RPMI8226 (cell line): Measurements from ENCODE around the gene USP13.

Experiments used
- DNase-seq: peaks from one replicate; pipeline ENCODE4 v3.0.0-alpha.2; 2015

USP13 gene

GRCh38 chr3:179806177-179806576, 153.3 kb downstream of the USP13 start:
- DNase-seq, result no peak

DNA sequence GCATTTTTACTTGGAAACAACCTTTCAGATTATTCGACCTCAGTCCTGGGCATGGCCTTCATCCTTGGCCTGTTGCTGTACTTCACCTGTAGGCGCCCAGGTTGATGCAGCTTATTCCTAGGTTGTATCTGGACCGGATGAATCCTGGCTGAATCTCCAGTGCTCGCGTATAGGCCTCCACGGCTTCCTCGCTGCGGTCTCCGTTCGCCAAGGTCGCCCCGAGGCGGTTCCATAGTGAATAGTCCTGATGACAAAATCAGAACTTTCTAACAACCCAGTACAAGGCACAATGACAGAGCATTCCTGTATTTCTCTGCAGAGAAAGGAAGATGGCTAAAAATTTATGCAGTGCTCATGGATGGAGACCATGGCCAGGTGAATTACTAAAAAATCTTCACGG, 154.7 kb downstream of the USP13 start:
- no peak for DNase-seq

DNA sequence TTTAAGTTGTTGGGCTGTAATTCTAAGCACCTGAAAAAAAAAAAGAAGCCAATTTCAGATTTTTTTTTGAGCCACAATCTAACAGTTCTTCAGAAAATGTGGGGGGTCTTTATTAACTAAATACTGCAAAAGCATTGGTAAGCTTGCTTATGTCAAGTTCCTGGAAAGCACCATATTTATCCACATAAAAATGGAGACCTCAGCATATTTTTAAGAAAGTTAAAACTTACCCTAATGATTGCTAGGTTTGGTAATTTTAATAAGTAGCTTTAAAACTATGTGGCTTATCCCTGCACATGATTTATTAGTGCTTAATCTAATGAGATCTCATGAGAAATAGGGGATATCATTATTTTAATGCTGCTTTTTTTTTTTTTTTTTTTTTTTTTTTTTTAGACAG, 156.8 kb downstream of the USP13 start:
- no peak for DNase-seq

DNA sequence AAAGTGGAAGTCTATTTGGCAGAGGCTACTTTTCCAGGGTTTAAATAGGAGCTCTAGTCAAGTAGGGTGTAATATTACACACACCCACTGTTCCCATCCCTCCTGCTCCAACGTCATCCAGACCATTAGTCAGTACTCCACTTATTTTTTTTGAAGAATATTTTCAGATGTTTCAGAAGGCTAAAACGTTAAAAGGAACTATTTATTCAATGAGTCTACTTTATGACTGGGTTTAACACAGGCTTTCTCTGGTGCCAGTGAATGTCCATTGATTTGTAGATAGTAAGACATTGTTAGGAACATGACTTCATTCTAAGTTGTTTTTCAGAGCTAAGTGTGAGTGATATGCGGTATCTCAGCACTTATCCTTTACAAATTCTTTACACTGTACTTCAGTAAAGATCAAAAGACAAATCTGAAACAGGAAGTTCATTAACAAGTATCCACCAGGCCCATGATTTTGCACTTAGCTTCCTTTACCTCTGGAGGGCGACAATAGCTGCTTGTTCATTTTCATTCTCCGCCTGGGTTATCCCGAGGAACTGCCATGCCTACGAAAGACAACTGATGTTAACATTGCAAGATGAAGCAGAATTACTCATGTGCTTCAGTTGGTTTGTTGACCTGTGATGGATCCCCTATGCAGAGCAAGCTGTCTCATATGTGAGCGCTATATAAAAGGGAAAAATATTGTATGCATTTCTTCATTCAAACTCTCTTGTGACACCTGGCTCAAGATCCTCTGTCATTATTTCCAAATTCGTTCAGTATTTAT, 158.7 kb downstream of the USP13 start:
- DNase-seq, result peak; percentile 79

DNA sequence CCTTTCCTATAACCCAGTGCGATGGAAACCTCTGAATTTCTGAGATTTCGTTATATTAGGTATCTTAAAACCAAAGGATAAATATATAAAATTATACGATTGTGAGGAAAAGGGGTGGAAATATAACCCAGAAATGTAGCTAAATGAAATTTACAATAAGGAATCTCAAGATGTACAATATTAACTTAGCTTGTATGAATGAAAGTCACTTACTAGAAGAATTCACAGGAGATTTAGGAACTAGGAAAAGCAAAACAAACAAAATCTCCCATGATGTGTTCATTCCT, 159.2 kb downstream of the USP13 start:
- DNase-seq, result no peak

DNA sequence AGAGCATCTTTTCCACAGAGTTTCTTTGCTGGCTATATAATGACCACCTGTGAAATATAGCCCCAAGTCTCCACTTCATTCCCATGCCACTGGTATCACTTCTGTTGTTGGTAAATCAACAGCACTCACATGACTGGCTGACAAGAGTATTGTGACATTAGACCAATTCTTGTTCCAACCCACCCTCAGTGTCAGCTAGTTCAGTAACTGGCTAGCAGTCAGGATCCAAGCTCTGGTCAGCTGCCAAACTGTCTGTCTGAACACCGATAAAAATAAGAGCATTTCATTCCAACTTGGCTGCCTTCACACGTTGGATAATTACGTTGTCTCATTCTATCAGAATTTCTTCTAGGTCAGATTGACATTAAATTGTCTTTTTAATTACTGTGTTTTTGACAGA, 166.5 kb downstream of the USP13 start:
- DNase-seq, result no peak

GRCh38 chr3:179822296-179822695, 169.5 kb downstream of the USP13 start:
- DNase-seq, result no peak

DNA sequence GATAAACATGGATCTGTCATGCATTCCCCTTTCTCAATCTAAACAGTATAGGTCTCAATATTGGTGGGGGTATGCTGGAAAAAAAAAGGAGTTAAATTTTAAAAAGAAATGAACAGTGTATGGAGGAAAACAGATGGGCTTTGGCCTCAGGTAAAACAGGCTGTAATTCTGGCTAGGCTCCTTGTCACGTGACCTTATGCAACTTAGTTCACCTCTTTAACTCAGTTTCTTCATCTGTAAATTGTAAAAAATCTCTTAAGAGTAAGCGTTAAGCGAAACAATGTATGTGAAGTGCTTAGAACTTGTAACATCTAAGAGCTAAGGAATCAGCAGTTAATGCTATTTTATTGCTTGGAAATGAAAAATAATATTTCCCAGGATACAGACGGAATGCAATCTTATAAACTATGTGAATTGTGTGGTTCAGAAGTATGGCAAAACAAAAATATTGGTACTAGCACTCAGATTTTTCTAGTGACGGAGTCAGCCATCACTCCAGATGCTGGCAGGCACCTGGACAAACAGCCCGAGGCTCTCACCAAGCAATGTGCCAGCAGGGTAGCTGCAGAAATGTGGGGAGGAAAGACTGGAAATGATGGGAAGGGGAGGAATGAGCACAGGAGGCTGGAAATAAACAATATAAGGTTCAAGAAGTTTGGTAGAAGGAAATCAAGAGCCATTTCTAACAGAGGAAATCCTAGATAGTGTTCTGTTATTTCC, 172.8 kb downstream of the USP13 start:
- DNase-seq, result no peak

- DNase-seq, result no peak
Observed at GRCh38 chr3:179826247-179826637, 173.4 kb downstream of the USP13 start.

DNA sequence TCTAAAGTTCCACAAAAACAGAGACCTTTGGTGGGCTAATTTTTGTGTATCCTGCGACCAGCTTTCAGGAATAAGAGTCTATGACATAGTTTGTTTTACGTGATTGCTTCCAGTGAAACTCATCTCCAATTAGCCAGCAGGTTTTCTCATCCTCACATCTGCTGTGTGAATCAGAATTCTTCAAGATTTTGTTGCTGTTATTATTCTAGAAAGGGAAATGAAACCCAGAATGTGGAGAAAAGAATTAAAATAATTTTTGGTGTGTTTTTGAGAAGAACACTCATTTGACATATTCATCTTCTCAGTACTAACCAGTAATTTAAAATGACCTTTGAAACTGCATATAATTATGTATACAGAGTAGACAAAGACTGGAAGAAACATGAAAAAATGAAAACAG, 175.9 kb downstream of the USP13 start:
- peak; percentile 17 for DNase-seq

- no peak for DNase-seq
Observed at GRCh38 chr3:179829401-179829800, 176.6 kb downstream of the USP13 start.

- DNase-seq, result no peak
Observed at GRCh38 chr3:179832333-179832854, 179.6 kb downstream of the USP13 start.

DNA sequence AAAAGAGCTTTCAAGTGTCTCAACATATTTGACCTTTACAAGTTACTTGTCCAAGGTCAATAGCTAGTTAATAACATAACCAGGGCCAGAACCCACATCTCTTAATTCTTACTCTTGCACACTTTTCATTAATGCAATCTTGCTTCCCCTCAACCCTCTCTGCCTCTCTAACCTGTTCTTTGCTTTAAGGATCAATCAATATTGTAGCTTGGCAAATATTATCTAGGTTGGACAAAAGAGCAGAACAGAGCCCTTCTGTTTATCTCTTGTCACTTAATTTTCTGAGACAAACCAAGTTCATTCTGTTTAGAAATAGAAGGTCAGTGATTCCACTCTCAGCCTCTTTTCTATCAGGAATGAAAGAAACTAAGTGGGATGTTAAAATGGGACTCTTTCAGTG, 180.5 kb downstream of the USP13 start:
- no peak for DNase-seq

DNA sequence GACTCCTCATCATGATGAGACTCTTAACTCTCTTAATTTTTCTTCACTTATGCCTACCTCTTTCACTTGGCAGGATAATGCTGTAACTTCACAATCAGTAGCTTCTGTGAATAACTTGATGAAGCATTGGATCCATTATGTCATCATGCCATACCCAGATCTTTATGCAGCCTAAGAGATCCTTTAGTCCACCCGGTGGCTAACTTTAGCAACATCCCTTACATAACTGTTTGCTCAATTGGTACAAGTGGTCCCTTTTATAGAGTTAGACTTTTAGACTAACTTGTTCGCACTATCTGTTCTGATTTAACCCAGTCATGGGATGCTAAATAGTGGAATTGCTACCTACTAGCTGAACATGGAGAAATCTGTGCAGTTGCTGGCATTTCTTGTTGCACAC, 184.5 kb downstream of the USP13 start:
- DNase-seq, result no peak
